CD4-positive, CD25-positive, alpha-beta regulatory T cell (primary cell): ENCODE measurements around the gene PLCB1. TPM values are rescaled to one million over a fixed set of nuclear protein-coding genes. Genes with fewer than 3 reads are reported as not detected.

Source experiments
- ATAC-seq, 2 donors: fragments of 150-1000 bp; cut with Tn5 transposase; one replicate each; pipeline ENCODE4 v1.10.0; 2021; ENCODE audit warnings: low read depth in 2 of 2, moderate number of reproducible peaks in 2 of 2, moderate library complexity in 1 of 2
- DNase-seq, 3 donors: peaks; one replicate each; pipeline versions ENCODE4 v3.0.0 to v3.0.0-alpha.2; 2012 to 2022; ENCODE audit warnings: mixed read lengths in 1 of 3
- H3K27ac ChIP-seq: one replicate; pipeline ENCODE4 v1.7.0; 2013; ENCODE audit warnings: mild to moderate bottlenecking, low read length; ENCODE audit not compliant: insufficient read depth, poor library complexity, severe bottlenecking
- H3K27me3 ChIP-seq: one replicate; pipeline ENCODE4 v1.7.0; 2013; ENCODE audit warnings: low read length; ENCODE audit not compliant: control insufficient read depth, insufficient read depth
- H3K36me3 ChIP-seq: one replicate; pipeline ENCODE4 v1.7.0; 2013; ENCODE audit warnings: mild to moderate bottlenecking, low read length, moderate library complexity; ENCODE audit not compliant: control insufficient read depth, insufficient read depth
- H3K4me1 ChIP-seq: 2 replicates; pipeline ENCODE4 v1.7.0; 2013; ENCODE audit warnings: mild to moderate bottlenecking, low read length; ENCODE audit not compliant: insufficient read depth, control insufficient read depth, poor library complexity, severe bottlenecking
- H3K4me3 ChIP-seq: one replicate; pipeline ENCODE4 v1.7.0; 2013; ENCODE audit warnings: low read depth, mild to moderate bottlenecking, low read length, moderate library complexity
- H3K9me3 ChIP-seq, 2 experiments: 1 replicate in 1 of 2; 2 replicates in 1 of 2; pipeline ENCODE4 v1.7.0; 2013; ENCODE audit warnings: low read length in 2 of 2, mild to moderate bottlenecking in 1 of 2, moderate library complexity in 1 of 2; ENCODE audit not compliant: control insufficient read depth in 2 of 2
- H3K27ac Mint-ChIP-seq, 3 donors: one replicate each; pipeline ENCODE4 v1.8.0; 2020 to 2022; ENCODE audit warnings: mild to moderate bottlenecking in 3 of 3, mixed read lengths in 3 of 3, moderate library complexity in 2 of 3
- H3K27me3 Mint-ChIP-seq: one replicate; pipeline ENCODE4 v1.8.0; 2022; ENCODE audit warnings: mild to moderate bottlenecking, mixed read lengths
- H3K36me3 Mint-ChIP-seq: one replicate; pipeline ENCODE4 v1.8.0; 2020; ENCODE audit warnings: mixed read lengths
- H3K4me1 Mint-ChIP-seq, 4 donors: one replicate each; pipeline ENCODE4 v1.8.0; 2020 to 2022; ENCODE audit warnings: mixed read lengths in 4 of 4, mild to moderate bottlenecking in 1 of 4
- H3K4me3 Mint-ChIP-seq, 4 donors: one replicate each; pipeline ENCODE4 v1.8.0; 2020 to 2022; ENCODE audit warnings: mild to moderate bottlenecking in 4 of 4, mixed read lengths in 4 of 4, moderate library complexity in 3 of 4
- H3K9me3 Mint-ChIP-seq, 7 donors: one replicate each; pipeline ENCODE4 v1.8.0; 2020 to 2022; ENCODE audit warnings: mixed read lengths in 7 of 7, mild to moderate bottlenecking in 3 of 7, moderate library complexity in 2 of 7
- polyA plus RNA-seq, 4 donors: library from polyadenylated mRNA; unstranded; fragments of 300-500 nt; fragmentation: Illumina TruSeq; gene quantifications; one replicate each; pipeline ENCODE4 v1.2.3, GENCODE V29; 2021
- total RNA-seq: library from RNA; stranded (reverse); gene quantifications from one replicate; pipeline ENCODE4 v1.2.3, GENCODE V29; 2022

Gene PLCB1
- total and polyA plus RNA-seq, 5 donors from 2014 or later, result 0.17 to 1.8 (median 0.44) TPM; not detected in 2

GRCh38 chr20:8569766-8570165 is 437.7 kb downstream of the PLCB1 start:
- H3K27me3 ChIP-seq, result no peaks in the 10 kb centered on the region
- no peaks in the 10 kb centered on the region for H3K36me3 Mint-ChIP-seq
- no peak overlapping the region for H3K27ac Mint-ChIP-seq
- H3K4me1 Mint-ChIP-seq, result no peaks in the 10 kb centered on the region
- H3K4me3 ChIP-seq, result no peak overlapping the region
- DNase-seq (no peak), ATAC-seq (no peak)
- H3K27ac ChIP-seq, result no peak overlapping the region
- H3K36me3 ChIP-seq, result no peaks in the 10 kb centered on the region
- H3K27me3 Mint-ChIP-seq, result no peaks in the 10 kb centered on the region
- peaks cover 0 to 5% (median 2%) of the 10 kb centered on the region in 7 donors for H3K9me3 Mint-ChIP-seq
- no peaks in the 10 kb centered on the region for H3K4me1 ChIP-seq
- no peaks in the 10 kb centered on the region for H3K9me3 ChIP-seq
- H3K4me3 Mint-ChIP-seq, result no peak overlapping the region

- no peaks in the 10 kb centered on the region for H3K9me3 ChIP-seq
- Mint-ChIP-seq H3K4me1 (no peaks in the 10 kb centered on the region), H3K4me3 (no peak overlapping the region)
Measured at GRCh38 chr20:8571611-8572010, 439.5 kb downstream of the PLCB1 start.

GRCh38 chr20:8573686-8574085 is 441.6 kb downstream of the PLCB1 start:
- Histone ChIP-seq H3K9me3 (no peaks in the 10 kb centered on the region), H3K27me3 (no peaks in the 10 kb centered on the region), H3K4me1 (no peaks in the 10 kb centered on the region), H3K36me3 (no peaks in the 10 kb centered on the region), H3K4me3 (no peak overlapping the region), H3K27ac (no peak overlapping the region)
- Mint-ChIP-seq H3K4me1 (no peaks in the 10 kb centered on the region), H3K27me3 (no peaks in the 10 kb centered on the region), H3K4me3 (no peak overlapping the region), H3K36me3 (no peaks in the 10 kb centered on the region), H3K27ac (no peak overlapping the region), H3K9me3 (peaks cover 0 to 6% (median 1%) of the 10 kb centered on the region in 7 donors)
- DNase-seq (no peak), ATAC-seq (no peak)

More at GRCh38 chr20:8571611-8572010, 439.5 kb downstream of the PLCB1 start:
- DNase-seq, result no peak
- Histone ChIP-seq H3K4me3 (no peak overlapping the region), H3K27me3 (no peaks in the 10 kb centered on the region), H3K27ac (no peak overlapping the region), H3K36me3 (no peaks in the 10 kb centered on the region), H3K4me1 (no peaks in the 10 kb centered on the region)
- ATAC-seq, result no peak
- Mint-ChIP-seq H3K27me3 (no peaks in the 10 kb centered on the region), H3K27ac (no peak overlapping the region), H3K36me3 (no peaks in the 10 kb centered on the region), H3K9me3 (peaks cover 0 to 5% (median 1%) of the 10 kb centered on the region in 7 donors)

GRCh38 chr20:8575114-8575513 is 443.0 kb downstream of the PLCB1 start:
- ATAC-seq (no peak), DNase-seq (no peak)
- Histone ChIP-seq H3K27me3 (no peaks in the 10 kb centered on the region), H3K4me1 (no peaks in the 10 kb centered on the region), H3K36me3 (no peaks in the 10 kb centered on the region), H3K4me3 (no peak overlapping the region), H3K27ac (no peak overlapping the region), H3K9me3 (no peaks in the 10 kb centered on the region)
- Mint-ChIP-seq H3K4me3 (no peak overlapping the region), H3K4me1 (no peaks in the 10 kb centered on the region), H3K27me3 (no peaks in the 10 kb centered on the region), H3K9me3 (peaks cover 0 to 11% (median 3%) of the 10 kb centered on the region in 7 donors), H3K27ac (no peak overlapping the region), H3K36me3 (no peaks in the 10 kb centered on the region)

GRCh38 chr20:8578161-8578865 is 446.2 kb downstream of the PLCB1 start:
- Mint-ChIP-seq H3K27ac (no peak overlapping the region), H3K27me3 (no peaks in the 10 kb centered on the region), H3K4me1 (no peaks in the 10 kb centered on the region), H3K9me3 (peaks cover 0 to 6% (median 3%) of the 10 kb centered on the region in 7 donors), H3K36me3 (no peaks in the 10 kb centered on the region), H3K4me3 (no peak overlapping the region)
- ATAC-seq (no peak), DNase-seq (no peak)
- peaks cover 0 to 1% of the 10 kb centered on the region in 2 experiments for H3K9me3 ChIP-seq
- H3K27ac ChIP-seq, result no peak overlapping the region
- H3K4me1 ChIP-seq, result no peaks in the 10 kb centered on the region
- no peaks in the 10 kb centered on the region for H3K27me3 ChIP-seq
- H3K4me3 ChIP-seq, result no peak overlapping the region
- H3K36me3 ChIP-seq, result no peaks in the 10 kb centered on the region

GRCh38 chr20:8579035-8579434 is 447.0 kb downstream of the PLCB1 start:
- H3K27ac ChIP-seq, result no peak overlapping the region
- H3K27ac Mint-ChIP-seq, result no peak overlapping the region

GRCh38 chr20:8581446-8582183 is 449.5 kb downstream of the PLCB1 start:
- Histone ChIP-seq H3K4me1 (no peaks in the 10 kb centered on the region), H3K27me3 (no peaks in the 10 kb centered on the region), H3K36me3 (no peaks in the 10 kb centered on the region), H3K4me3 (no peak overlapping the region), H3K27ac (no peak overlapping the region), H3K9me3 (peaks cover 0 to 1% of the 10 kb centered on the region in 2 experiments)
- peaks cover 0 to 6% (median 3%) of the 10 kb centered on the region in 7 donors for H3K9me3 Mint-ChIP-seq
- no peaks in the 10 kb centered on the region for H3K4me1 Mint-ChIP-seq
- H3K36me3 Mint-ChIP-seq, result no peaks in the 10 kb centered on the region
- H3K27ac Mint-ChIP-seq, result no peak overlapping the region
- ATAC-seq (no peak), DNase-seq (no peak)
- H3K4me3 Mint-ChIP-seq, result no peak overlapping the region
- H3K27me3 Mint-ChIP-seq, result no peaks in the 10 kb centered on the region

More at GRCh38 chr20:8579035-8579434, 447.0 kb downstream of the PLCB1 start:
- H3K4me3 Mint-ChIP-seq, result no peak overlapping the region
- H3K4me3 ChIP-seq, result no peak overlapping the region
- peaks cover 0 to 1% of the 10 kb centered on the region in 2 experiments for H3K9me3 ChIP-seq
- H3K4me1 Mint-ChIP-seq, result no peaks in the 10 kb centered on the region
- no peaks in the 10 kb centered on the region for H3K4me1 ChIP-seq
- no peak for DNase-seq
- H3K36me3 Mint-ChIP-seq, result no peaks in the 10 kb centered on the region
- H3K27me3 ChIP-seq, result no peaks in the 10 kb centered on the region
- H3K27me3 Mint-ChIP-seq, result no peaks in the 10 kb centered on the region
- peaks cover 0 to 6% (median 3%) of the 10 kb centered on the region in 7 donors for H3K9me3 Mint-ChIP-seq
- no peak for ATAC-seq
- H3K36me3 ChIP-seq, result no peaks in the 10 kb centered on the region
